ENCODE results near the gene PTPRM. TPM values are rescaled to one million over a fixed set of nuclear protein-coding genes. Genes with fewer than 3 reads are reported as not detected.

Gene PTPRM
- total and polyA plus RNA-seq, 2 donors: 37.3 to 55.6 TPM

- H3K9me3 ChIP-seq (ENCODE audit: control insufficient read depth in 2 of 2, insufficient read depth in 1 of 2, low read length in 1 of 2): no peaks in the 10 kb centered on the region
- H3K27ac ChIP-seq (ENCODE audit: low read depth in 1 of 2, low read length in 1 of 2): no peak overlapping the region
- no peak for DNase-seq (ENCODE audit: low read depth in 6 of 9, low spot score in 9 of 9)
- no peak overlapping the region for H3K4me3 ChIP-seq (ENCODE audit: low read length in 2 of 2)
- H3K27me3 ChIP-seq (ENCODE audit: control insufficient read depth in 2 of 2, insufficient read depth in 1 of 2, low read length in 1 of 2): no peaks in the 10 kb centered on the region
- H3K4me1 ChIP-seq (ENCODE audit: control insufficient read depth in 2 of 2, insufficient read depth in 2 of 2, low read length in 2 of 2): no peaks in the 10 kb centered on the region
- no peaks in the 10 kb centered on the region for H3K36me3 ChIP-seq (ENCODE audit: control insufficient read depth in 2 of 2, insufficient read depth in 2 of 2, low read length in 1 of 2)
Observed at GRCh38 chr18:7982216-7982615, 415.1 kb downstream of the PTPRM start.

GRCh38 chr18:7987284-7987976 is 420.3 kb downstream of the PTPRM start:
- DNase-seq (ENCODE audit: low read depth in 6 of 9, low spot score in 9 of 9): no peak
- 95% methylated on average over 3 of the region's 3 CpGs for WGBS
- no peaks in the 10 kb centered on the region for H3K27me3 ChIP-seq (ENCODE audit: control insufficient read depth in 2 of 2, insufficient read depth in 1 of 2, low read length in 1 of 2)
- no peaks in the 10 kb centered on the region for H3K4me1 ChIP-seq (ENCODE audit: control insufficient read depth in 2 of 2, insufficient read depth in 2 of 2, low read length in 2 of 2)
- no peaks in the 10 kb centered on the region for H3K36me3 ChIP-seq (ENCODE audit: control insufficient read depth in 2 of 2, insufficient read depth in 2 of 2, low read length in 1 of 2)
- no peak overlapping the region for H3K27ac ChIP-seq (ENCODE audit: low read depth in 1 of 2, low read length in 1 of 2)
- H3K4me3 ChIP-seq (ENCODE audit: low read length in 2 of 2): no peak overlapping the region
- H3K9me3 ChIP-seq (ENCODE audit: control insufficient read depth in 2 of 2, insufficient read depth in 1 of 2, low read length in 1 of 2): no peaks in the 10 kb centered on the region

DNA sequence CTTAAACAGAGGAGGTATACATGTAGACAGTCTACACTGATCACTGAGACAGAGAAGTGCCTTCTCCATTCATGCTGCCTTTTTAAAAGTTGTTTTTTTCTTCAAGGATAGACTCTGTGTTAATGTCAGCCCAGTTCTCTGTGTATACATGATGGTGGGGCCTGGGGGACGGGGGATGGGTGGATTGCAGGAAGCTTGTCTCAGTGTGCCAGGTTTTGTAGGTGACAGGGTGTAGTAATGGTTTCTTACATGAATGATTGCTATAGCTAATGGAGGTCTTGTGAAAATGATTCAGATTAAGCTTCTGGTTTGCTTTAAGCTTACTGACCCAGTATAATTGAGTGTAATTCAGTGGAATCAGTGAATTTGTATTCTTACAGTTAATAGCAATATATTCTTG is 423.6 kb downstream of the PTPRM start:
- no peak overlapping the region for H3K27ac ChIP-seq (ENCODE audit: low read depth in 1 of 2, low read length in 1 of 2)
- H3K36me3 ChIP-seq (ENCODE audit: control insufficient read depth in 2 of 2, insufficient read depth in 2 of 2, low read length in 1 of 2): no peaks in the 10 kb centered on the region
- no peak overlapping the region for H3K4me3 ChIP-seq (ENCODE audit: low read length in 2 of 2)
- 98% methylated on average over 1 of the region's 1 CpG for WGBS
- H3K4me1 ChIP-seq (ENCODE audit: control insufficient read depth in 2 of 2, insufficient read depth in 2 of 2, low read length in 2 of 2): no peaks in the 10 kb centered on the region
- H3K9me3 ChIP-seq (ENCODE audit: control insufficient read depth in 2 of 2, insufficient read depth in 1 of 2, low read length in 1 of 2): no peaks in the 10 kb centered on the region
- no peak for DNase-seq (ENCODE audit: low read depth in 6 of 9, low spot score in 9 of 9)
- H3K27me3 ChIP-seq (ENCODE audit: control insufficient read depth in 2 of 2, insufficient read depth in 1 of 2, low read length in 1 of 2): no peaks in the 10 kb centered on the region

- WGBS: 43% methylated on average over 3 of the region's 3 CpGs
- no peaks in the 10 kb centered on the region for H3K9me3 ChIP-seq (ENCODE audit: control insufficient read depth in 2 of 2, insufficient read depth in 1 of 2, low read length in 1 of 2)
- no peaks in the 10 kb centered on the region for H3K27me3 ChIP-seq (ENCODE audit: control insufficient read depth in 2 of 2, insufficient read depth in 1 of 2, low read length in 1 of 2)
- no peak overlapping the region for H3K27ac ChIP-seq (ENCODE audit: low read depth in 1 of 2, low read length in 1 of 2)
- H3K4me1 ChIP-seq (ENCODE audit: control insufficient read depth in 2 of 2, insufficient read depth in 2 of 2, low read length in 2 of 2): peaks cover 0 to 4% of the 10 kb centered on the region in 2 donors
- no peak for DNase-seq (ENCODE audit: low read depth in 6 of 9, low spot score in 9 of 9)
- no peaks in the 10 kb centered on the region for H3K36me3 ChIP-seq (ENCODE audit: control insufficient read depth in 2 of 2, insufficient read depth in 2 of 2, low read length in 1 of 2)
- no peak overlapping the region for H3K4me3 ChIP-seq (ENCODE audit: low read length in 2 of 2)
Observed at GRCh38 chr18:8001711-8002301, 434.7 kb downstream of the PTPRM start.

DNA sequence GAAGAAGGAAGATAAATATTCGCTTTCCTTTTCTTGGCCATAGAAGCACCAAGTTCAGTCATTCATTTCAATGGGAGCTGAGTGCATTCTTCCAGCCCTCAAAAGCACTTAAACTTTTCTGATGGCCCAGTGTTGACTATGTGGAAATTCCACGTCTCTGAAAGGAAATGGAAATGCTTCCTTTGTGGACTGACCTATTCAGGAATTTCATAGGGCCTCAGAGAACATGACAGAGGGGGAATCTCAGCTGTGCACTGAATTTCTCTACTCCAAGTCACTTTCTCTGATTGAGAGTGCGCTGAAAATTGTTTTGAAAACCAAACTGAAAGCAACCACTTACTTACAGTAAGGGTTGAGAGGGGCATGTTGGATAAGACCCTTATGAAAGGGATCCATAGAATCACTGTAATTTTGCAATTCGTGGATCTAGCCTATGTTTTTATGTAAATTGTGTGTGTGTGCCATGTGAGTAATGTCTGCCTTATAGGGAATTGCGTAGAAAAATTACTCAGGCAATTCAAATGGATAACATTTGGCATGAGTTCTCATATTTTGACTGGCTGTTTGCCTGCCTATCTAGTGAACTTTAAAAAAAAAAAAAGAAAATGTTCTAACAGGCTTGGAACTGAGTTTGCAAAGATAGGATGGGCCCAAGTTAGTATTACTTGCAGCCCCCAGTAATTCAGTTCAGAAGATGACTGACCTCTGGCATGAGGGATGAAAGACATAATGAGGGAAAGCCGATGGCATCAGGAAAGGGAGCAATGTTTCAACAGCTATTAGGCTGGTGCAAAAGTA is 437.0 kb downstream of the PTPRM start:
- H3K9me3 ChIP-seq (ENCODE audit: control insufficient read depth in 2 of 2, insufficient read depth in 1 of 2, low read length in 1 of 2): no peaks in the 10 kb centered on the region
- H3K36me3 ChIP-seq (ENCODE audit: control insufficient read depth in 2 of 2, insufficient read depth in 2 of 2, low read length in 1 of 2): no peaks in the 10 kb centered on the region
- WGBS: 86% methylated on average over 6 of the region's 6 CpGs
- H3K4me1 ChIP-seq (ENCODE audit: control insufficient read depth in 2 of 2, insufficient read depth in 2 of 2, low read length in 2 of 2): peaks cover 0 to 4% of the 10 kb centered on the region in 2 donors
- no peak overlapping the region for H3K4me3 ChIP-seq (ENCODE audit: low read length in 2 of 2)
- no peaks in the 10 kb centered on the region for H3K27me3 ChIP-seq (ENCODE audit: control insufficient read depth in 2 of 2, insufficient read depth in 1 of 2, low read length in 1 of 2)
- H3K27ac ChIP-seq (ENCODE audit: low read depth in 1 of 2, low read length in 1 of 2): no peak overlapping the region
- no peak for DNase-seq (ENCODE audit: low read depth in 6 of 9, low spot score in 9 of 9)

DNA sequence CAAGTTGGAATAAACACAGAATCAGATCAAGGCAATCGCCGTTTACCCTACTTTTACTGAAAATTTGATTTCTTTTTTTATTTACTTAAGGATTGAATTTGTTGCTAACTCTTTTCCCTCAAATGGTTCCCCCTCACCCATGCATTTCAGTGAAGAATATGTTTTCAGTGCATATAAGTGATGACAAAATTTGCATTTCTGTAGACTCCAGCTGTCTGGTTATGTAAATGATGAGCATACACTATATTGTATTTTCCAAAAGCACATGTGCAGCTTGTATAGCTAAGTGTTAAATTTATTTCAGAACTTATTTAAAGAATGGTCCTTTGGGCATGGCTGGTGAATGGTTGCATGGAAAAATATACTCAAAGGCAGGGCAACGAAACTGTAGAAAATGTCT is 437.7 kb downstream of the PTPRM start:
- 96% methylated on average over 3 of the region's 3 CpGs for WGBS
- H3K27ac ChIP-seq (ENCODE audit: low read depth in 1 of 2, low read length in 1 of 2): no peak overlapping the region

DNA sequence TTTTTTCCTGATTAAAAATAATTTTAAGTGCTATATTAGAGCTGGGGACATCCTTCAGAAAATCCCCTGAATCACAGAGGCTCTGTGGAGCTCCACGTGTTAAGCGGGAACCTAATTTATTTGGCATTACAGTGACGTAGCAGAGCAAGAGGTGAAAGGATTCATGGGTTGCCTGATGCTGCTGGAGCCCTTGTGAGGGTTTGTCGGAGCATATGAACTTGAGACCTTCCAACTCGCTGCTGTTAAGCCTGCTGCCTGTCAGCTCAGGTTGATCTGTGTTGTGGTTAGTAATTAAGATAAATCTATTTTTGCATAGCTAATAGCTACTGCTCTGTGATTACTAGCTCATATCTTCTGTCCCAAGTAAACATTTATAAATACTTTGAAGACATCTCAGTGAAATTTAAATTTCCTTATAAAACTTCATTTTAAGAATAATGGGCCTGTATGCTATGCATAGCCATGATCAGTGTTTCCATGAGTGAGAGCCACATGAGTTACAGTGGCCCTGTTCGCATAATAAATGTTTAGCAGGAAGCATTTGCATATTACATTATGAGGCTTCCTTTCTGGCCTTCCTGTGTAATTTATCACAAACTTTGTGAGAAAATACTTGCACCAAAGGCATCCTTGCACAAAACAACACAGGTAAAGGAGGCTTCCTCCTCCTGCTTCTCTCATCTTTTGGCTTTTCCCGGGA is 438.9 kb downstream of the PTPRM start:
- no peaks in the 10 kb centered on the region for H3K36me3 ChIP-seq (ENCODE audit: control insufficient read depth in 2 of 2, insufficient read depth in 2 of 2, low read length in 1 of 2)
- no peaks in the 10 kb centered on the region for H3K27me3 ChIP-seq (ENCODE audit: control insufficient read depth in 2 of 2, insufficient read depth in 1 of 2, low read length in 1 of 2)
- no peak overlapping the region for H3K4me3 ChIP-seq (ENCODE audit: low read length in 2 of 2)
- H3K9me3 ChIP-seq (ENCODE audit: control insufficient read depth in 2 of 2, insufficient read depth in 1 of 2, low read length in 1 of 2): no peaks in the 10 kb centered on the region
- no peak for DNase-seq (ENCODE audit: low read depth in 6 of 9, low spot score in 9 of 9)
- 89% methylated on average over 7 of the region's 7 CpGs for WGBS
- H3K4me1 ChIP-seq (ENCODE audit: control insufficient read depth in 2 of 2, insufficient read depth in 2 of 2, low read length in 2 of 2): no peaks in the 10 kb centered on the region
- no peak overlapping the region for H3K27ac ChIP-seq (ENCODE audit: low read depth in 1 of 2, low read length in 1 of 2)

More for the DNA sequence above, 437.7 kb downstream of the PTPRM start:
- H3K4me1 ChIP-seq (ENCODE audit: control insufficient read depth in 2 of 2, insufficient read depth in 2 of 2, low read length in 2 of 2): peaks cover 0 to 3% of the 10 kb centered on the region in 2 donors
- H3K36me3 ChIP-seq (ENCODE audit: control insufficient read depth in 2 of 2, insufficient read depth in 2 of 2, low read length in 1 of 2): no peaks in the 10 kb centered on the region
- no peak for DNase-seq (ENCODE audit: low read depth in 6 of 9, low spot score in 9 of 9)
- H3K27me3 ChIP-seq (ENCODE audit: control insufficient read depth in 2 of 2, insufficient read depth in 1 of 2, low read length in 1 of 2): no peaks in the 10 kb centered on the region
- no peak overlapping the region for H3K4me3 ChIP-seq (ENCODE audit: low read length in 2 of 2)
- no peaks in the 10 kb centered on the region for H3K9me3 ChIP-seq (ENCODE audit: control insufficient read depth in 2 of 2, insufficient read depth in 1 of 2, low read length in 1 of 2)

DNA sequence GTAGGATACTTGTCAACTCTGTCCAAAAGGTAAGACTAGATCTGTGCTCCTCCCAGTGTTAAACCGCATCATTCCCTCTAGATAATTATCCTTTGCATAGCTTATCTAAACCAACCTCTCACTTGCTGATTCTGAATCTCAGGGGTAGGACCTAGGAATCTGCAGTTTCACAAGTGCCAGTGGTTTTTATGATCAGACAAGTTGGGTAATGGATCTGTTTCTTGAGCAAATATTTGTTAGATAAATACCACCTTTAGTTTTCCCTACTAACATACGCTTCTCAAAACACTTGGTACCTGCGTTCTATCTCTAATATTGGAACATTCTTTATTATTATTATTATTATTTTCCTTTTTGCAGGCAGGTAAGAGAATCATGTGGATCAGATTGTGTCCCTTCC is 439.9 kb downstream of the PTPRM start:
- DNase-seq (ENCODE audit: low read depth in 6 of 9, low spot score in 9 of 9): no peak
- no peaks in the 10 kb centered on the region for H3K27me3 ChIP-seq (ENCODE audit: control insufficient read depth in 2 of 2, insufficient read depth in 1 of 2, low read length in 1 of 2)
- H3K36me3 ChIP-seq (ENCODE audit: control insufficient read depth in 2 of 2, insufficient read depth in 2 of 2, low read length in 1 of 2): no peaks in the 10 kb centered on the region
- 99% methylated on average over 3 of the region's 3 CpGs for WGBS
- no peak overlapping the region for H3K27ac ChIP-seq (ENCODE audit: low read depth in 1 of 2, low read length in 1 of 2)
- no peaks in the 10 kb centered on the region for H3K9me3 ChIP-seq (ENCODE audit: control insufficient read depth in 2 of 2, insufficient read depth in 1 of 2, low read length in 1 of 2)
- H3K4me1 ChIP-seq (ENCODE audit: control insufficient read depth in 2 of 2, insufficient read depth in 2 of 2, low read length in 2 of 2): no peaks in the 10 kb centered on the region
- no peak overlapping the region for H3K4me3 ChIP-seq (ENCODE audit: low read length in 2 of 2)

DNA sequence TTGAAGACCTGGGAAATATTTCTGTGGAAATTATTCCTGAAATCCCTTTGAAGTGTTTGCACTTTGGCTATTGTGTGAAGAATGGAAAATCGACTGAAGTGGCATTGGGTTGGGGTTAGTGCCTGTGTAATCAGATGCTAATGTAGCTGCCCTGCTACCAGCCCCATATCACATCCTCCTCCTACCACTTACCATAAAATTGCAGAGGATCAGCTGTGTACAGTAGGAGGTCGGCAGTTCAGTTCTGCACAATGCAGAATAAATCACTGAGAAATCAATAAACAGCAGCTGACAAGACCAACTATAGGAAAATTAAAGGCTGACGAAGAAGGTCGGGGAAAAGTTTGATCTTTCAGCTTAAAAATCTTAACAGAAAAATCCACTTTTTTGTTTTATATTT is 440.9 kb downstream of the PTPRM start:
- no peak overlapping the region for H3K4me3 ChIP-seq (ENCODE audit: low read length in 2 of 2)
- no peak overlapping the region for H3K27ac ChIP-seq (ENCODE audit: low read depth in 1 of 2, low read length in 1 of 2)
- no peaks in the 10 kb centered on the region for H3K36me3 ChIP-seq (ENCODE audit: control insufficient read depth in 2 of 2, insufficient read depth in 2 of 2, low read length in 1 of 2)
- DNase-seq (ENCODE audit: low read depth in 6 of 9, low spot score in 9 of 9): no peak
- 95% methylated on average over 4 of the region's 4 CpGs for WGBS
- H3K27me3 ChIP-seq (ENCODE audit: control insufficient read depth in 2 of 2, insufficient read depth in 1 of 2, low read length in 1 of 2): no peaks in the 10 kb centered on the region
- no peaks in the 10 kb centered on the region for H3K4me1 ChIP-seq (ENCODE audit: control insufficient read depth in 2 of 2, insufficient read depth in 2 of 2, low read length in 2 of 2)
- H3K9me3 ChIP-seq (ENCODE audit: control insufficient read depth in 2 of 2, insufficient read depth in 1 of 2, low read length in 1 of 2): no peaks in the 10 kb centered on the region
